H9 (cell line): Measurements from ENCODE around the gene HDAC1. TPM values are rescaled to one million over a fixed set of nuclear protein-coding genes. Genes with fewer than 3 reads are reported as not detected.

ENCODE experiments used
- DNase-seq: peaks from one replicate; pipeline ENCODE4 v3.0.0-alpha.2; 2017
- H2AFZ ChIP-seq: one replicate; pipeline ENCODE4 v1.6.1; 2013; ENCODE audit warnings: mild to moderate bottlenecking, low read length, control low read depth, moderate library complexity
- H2AK5ac ChIP-seq: 2 replicates; pipeline ENCODE4 v1.6.1; 2013; ENCODE audit warnings: low read length, control low read depth, mixed read lengths; ENCODE audit not compliant: insufficient read length
- H2BK120ac ChIP-seq: one replicate; pipeline ENCODE4 v1.6.1; 2013; ENCODE audit warnings: low read depth, mild to moderate bottlenecking, low read length, control low read depth, inconsistent platforms; ENCODE audit not compliant: poor library complexity, severe bottlenecking
- H2BK12ac ChIP-seq: 2 replicates; pipeline ENCODE4 v1.6.1; 2013; ENCODE audit warnings: low read length, control low read depth, mixed read lengths, low read depth; ENCODE audit not compliant: insufficient read length
- H2BK15ac ChIP-seq: 2 replicates; pipeline ENCODE4 v1.6.1; 2013; ENCODE audit warnings: low read depth, low read length, control low read depth
- H2BK20ac ChIP-seq: one replicate; pipeline ENCODE4 v1.6.1; 2013; ENCODE audit warnings: low read depth, mild to moderate bottlenecking, low read length, control low read depth, inconsistent platforms; ENCODE audit not compliant: poor library complexity, severe bottlenecking
- H2BK5ac ChIP-seq: 2 replicates; pipeline ENCODE4 v1.6.1; 2013; ENCODE audit warnings: low read length, control low read depth, mixed read lengths; ENCODE audit not compliant: insufficient read length
- H3K14ac ChIP-seq: 2 replicates; pipeline ENCODE4 v1.6.1; 2013; ENCODE audit warnings: low read length, control low read depth; ENCODE audit not compliant: insufficient read depth
- H3K18ac ChIP-seq: 2 replicates; pipeline ENCODE4 v1.6.1; 2013; ENCODE audit warnings: low read depth, mild to moderate bottlenecking, mixed read lengths, low read length, control low read depth; ENCODE audit not compliant: insufficient read length
- H3K23ac ChIP-seq: 2 replicates; pipeline ENCODE4 v1.6.1; 2013; ENCODE audit warnings: low read length, control low read depth, mixed read lengths, low read depth; ENCODE audit not compliant: insufficient read length
- H3K23me2 ChIP-seq: 2 replicates; pipeline ENCODE4 v1.6.1; 2013; ENCODE audit warnings: low read depth, mild to moderate bottlenecking, mixed read lengths, low read length, control low read depth; ENCODE audit not compliant: insufficient read length, poor library complexity, severe bottlenecking
- H3K27ac ChIP-seq: 2 replicates; pipeline ENCODE4 v1.5.1; 2013; ENCODE audit warnings: low read length, control low read depth, mixed read lengths, low read depth; ENCODE audit not compliant: insufficient read length
- H3K27me3 ChIP-seq: 2 replicates; pipeline ENCODE4 v1.6.1; 2013; ENCODE audit warnings: low read length, control low read depth, inconsistent platforms; ENCODE audit not compliant: insufficient read depth
- H3K4ac ChIP-seq: 2 replicates; pipeline ENCODE4 v1.6.1; 2013; ENCODE audit warnings: low read depth, mild to moderate bottlenecking, control low read depth, inconsistent platforms, low read length, moderate library complexity
- H3K4me1 ChIP-seq: 2 replicates; pipeline ENCODE4 v1.6.1; 2013; ENCODE audit warnings: low read length, control low read depth, inconsistent platforms; ENCODE audit not compliant: insufficient read depth
- H3K4me2 ChIP-seq: 2 replicates; pipeline ENCODE4 v1.6.1; 2013; ENCODE audit warnings: low read length, control low read depth, mixed read lengths; ENCODE audit not compliant: insufficient read length, insufficient read depth
- H3K56ac ChIP-seq: 2 replicates; pipeline ENCODE4 v1.6.1; 2013; ENCODE audit warnings: low read depth, mild to moderate bottlenecking, mixed read lengths, low read length, control low read depth; ENCODE audit not compliant: insufficient read length
- H3K79me1 ChIP-seq: 2 replicates; pipeline ENCODE4 v1.6.1; 2013; ENCODE audit warnings: low read depth, mild to moderate bottlenecking, moderate library complexity, low read length, control low read depth, inconsistent platforms; ENCODE audit not compliant: insufficient read depth, poor library complexity, severe bottlenecking
- H3K79me2 ChIP-seq: 2 replicates; pipeline ENCODE4 v1.6.1; 2013; ENCODE audit warnings: low read length, control low read depth, inconsistent platforms; ENCODE audit not compliant: insufficient read depth
- H3K9ac ChIP-seq: 2 replicates; pipeline ENCODE4 v1.6.1; 2013; ENCODE audit warnings: low read length, control low read depth, mixed read lengths; ENCODE audit not compliant: insufficient read length; ENCODE audit errors: extremely low read depth
- H3K9me3 ChIP-seq: one replicate; pipeline ENCODE4 v1.6.1; 2013; ENCODE audit warnings: low read depth, low read length, inconsistent platforms; ENCODE audit not compliant: control insufficient read depth
- H3T11ph ChIP-seq: one replicate; pipeline ENCODE4 v1.6.1; 2013; ENCODE audit warnings: mild to moderate bottlenecking, low read length, control low read depth, inconsistent platforms
- H4K20me1 ChIP-seq: one replicate; pipeline ENCODE4 v1.6.1; 2013; ENCODE audit not compliant: control insufficient read depth, insufficient read length, insufficient read depth
- H4K5ac ChIP-seq: 2 replicates; pipeline ENCODE4 v1.6.1; 2013; ENCODE audit warnings: low read depth, mild to moderate bottlenecking, mixed read lengths, low read length, control low read depth; ENCODE audit not compliant: insufficient read length
- H4K8ac ChIP-seq: replicated peaks from 2 replicates; pipeline ENCODE4 v1.6.1; 2013; ENCODE audit warnings: low read length, control low read depth, mixed read lengths, low read depth; ENCODE audit not compliant: insufficient read length
- H4K91ac ChIP-seq: 2 replicates; pipeline ENCODE4 v1.6.1; 2013; ENCODE audit warnings: low read depth, mild to moderate bottlenecking, moderate library complexity, mixed read lengths, low read length, control low read depth; ENCODE audit not compliant: insufficient read length
- H3K27ac Mint-ChIP-seq, 3 experiments: 2 replicates in 2 of 3; 3 replicates in 1 of 3; pipeline ENCODE4 v1.8.0; 2020 to 2021; ENCODE audit warnings: mixed read lengths in 3 of 3, mild to moderate bottlenecking in 1 of 3, moderate library complexity in 1 of 3
- H3K27me3 Mint-ChIP-seq: 2 replicates; pipeline ENCODE4 v1.8.0; 2021; ENCODE audit warnings: low read depth, mild to moderate bottlenecking, moderate library complexity, mixed read lengths
- H3K36me3 Mint-ChIP-seq, 3 experiments: 2 replicates in 2 of 3; 3 replicates in 1 of 3; pipeline ENCODE4 v1.8.0; 2020 to 2021; ENCODE audit warnings: low read depth in 3 of 3, mixed read lengths in 3 of 3; ENCODE audit not compliant: insufficient read depth in 1 of 3
- H3K4me1 Mint-ChIP-seq, 2 experiments: 2 replicates each; pipeline ENCODE4 v1.8.0; 2020; ENCODE audit warnings: mixed read lengths in 2 of 2
- H3K4me3 Mint-ChIP-seq, 2 experiments: 2 replicates in 1 of 2; 3 replicates in 1 of 2; pipeline ENCODE4 v1.8.0; 2020 to 2021; ENCODE audit warnings: mild to moderate bottlenecking in 2 of 2, mixed read lengths in 2 of 2, moderate library complexity in 1 of 2
- H3K9me3 Mint-ChIP-seq, 2 experiments: 2 replicates in 1 of 2; 3 replicates in 1 of 2; pipeline ENCODE4 v1.8.0; 2020; ENCODE audit warnings: mild to moderate bottlenecking in 2 of 2, mixed read lengths in 2 of 2, moderate library complexity in 1 of 2
- whole genome bisulfite sequencing: extraction: QIAGEN DNeasy Blood & Tissue Kit; methylation state at CpG from one replicate; pipeline ENCODE4 v1.1.7; 2013; ENCODE audit warnings: missing lambda C conversion rate, low lambda C conversion rate, mixed read lengths; ENCODE audit not compliant: insufficient read length; ENCODE audit errors: extremely low coverage; 5-methylcytosine and 5-hydroxymethylcytosine counted together
- total RNA-seq: library from RNA; stranded (reverse); gene quantifications from 2 replicates; pipeline ENCODE4 v1.2.1, GENCODE V29; 2021
- TF ChIP-seq, protein P1 (sequence below): fragments of 200-600 bp; sonication (generic); conservative IDR thresholded peaks from 3 replicates; pipeline ENCODE4 v1.8.0; 2021; ENCODE audit warnings: antibody characterized with exemption, mild to moderate bottlenecking

Gene HDAC1
- total RNA-seq, 1 experiment from 2014 or later, result 162 TPM

DNA sequence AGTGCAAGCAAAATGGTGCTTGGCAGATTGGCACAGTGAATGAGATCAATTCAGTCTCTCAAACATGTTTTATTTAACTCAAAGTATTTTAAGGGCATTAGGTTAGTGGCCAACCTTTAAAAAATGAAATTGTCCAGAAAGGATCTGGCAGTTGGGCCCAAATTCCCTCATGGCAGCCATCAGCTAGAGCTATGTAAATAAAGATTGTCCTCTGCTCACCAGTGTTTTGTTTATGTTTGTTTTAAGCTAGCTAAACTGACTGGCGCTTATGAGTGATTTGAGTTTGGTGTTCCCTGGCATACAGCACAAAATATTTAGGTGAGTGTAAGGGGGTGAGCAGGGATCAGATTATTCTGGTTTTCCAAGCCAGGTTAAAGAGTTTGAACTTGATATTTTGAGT lies 18.1 kb downstream of the HDAC1 start:
- H3K27me3 Mint-ChIP-seq, result no peaks in the 10 kb centered on the region
- no peak overlapping the region for H3K4me3 Mint-ChIP-seq
- Histone ChIP-seq H4K91ac (no peak overlapping the region), H2BK120ac (no peak overlapping the region), H2AFZ (no peak overlapping the region), H2AK5ac (no peak overlapping the region), H3K18ac (no peak overlapping the region), H4K5ac (no peak overlapping the region), H2BK12ac (no peak overlapping the region), H3K23me2 (no peaks in the 10 kb centered on the region), H2BK5ac (no peak overlapping the region), H3K79me2 (peaks cover 4% of the 10 kb centered on the region; the same call in 1 of the 2 replicates), H3K56ac (no peak overlapping the region), H3K14ac (no peak overlapping the region), H4K20me1 (no peaks in the 10 kb centered on the region), H3K4ac (no peak overlapping the region), H2BK20ac (no peak overlapping the region), H3K27me3 (no peaks in the 10 kb centered on the region), H3K4me1 (no peaks in the 10 kb centered on the region), H3K9me3 (no peaks in the 10 kb centered on the region), H3K27ac (no peak overlapping the region), H3K4me2 (no peak overlapping the region), H3K79me1 (no peaks in the 10 kb centered on the region), H3K23ac (no peak overlapping the region), H3T11ph (no peak overlapping the region), H2BK15ac (no peak overlapping the region), H4K8ac (no peak overlapping the region), H3K9ac (no peak overlapping the region)
- peaks cover 3 to 6% of the 10 kb centered on the region in 2 experiments; a peak in 1 of 4 replicates for H3K4me1 Mint-ChIP-seq
- WGBS, result no CpG with 5 or more reads among the region's 1 CpG
- peaks cover 10 to 32% (median 12%) of the 10 kb centered on the region in 3 experiments; a peak in 6 of 7 replicates for H3K36me3 Mint-ChIP-seq
- peak overlapping the region in 2 of 3 experiments; percentile 38 to 87; a peak in 3 of 7 replicates for H3K27ac Mint-ChIP-seq
- H3K9me3 Mint-ChIP-seq, result peaks cover 0 to 6% of the 10 kb centered on the region in 2 experiments; a peak in 3 of 5 replicates
- no peak for DNase-seq
- TF ChIP-seq, protein P1, sequence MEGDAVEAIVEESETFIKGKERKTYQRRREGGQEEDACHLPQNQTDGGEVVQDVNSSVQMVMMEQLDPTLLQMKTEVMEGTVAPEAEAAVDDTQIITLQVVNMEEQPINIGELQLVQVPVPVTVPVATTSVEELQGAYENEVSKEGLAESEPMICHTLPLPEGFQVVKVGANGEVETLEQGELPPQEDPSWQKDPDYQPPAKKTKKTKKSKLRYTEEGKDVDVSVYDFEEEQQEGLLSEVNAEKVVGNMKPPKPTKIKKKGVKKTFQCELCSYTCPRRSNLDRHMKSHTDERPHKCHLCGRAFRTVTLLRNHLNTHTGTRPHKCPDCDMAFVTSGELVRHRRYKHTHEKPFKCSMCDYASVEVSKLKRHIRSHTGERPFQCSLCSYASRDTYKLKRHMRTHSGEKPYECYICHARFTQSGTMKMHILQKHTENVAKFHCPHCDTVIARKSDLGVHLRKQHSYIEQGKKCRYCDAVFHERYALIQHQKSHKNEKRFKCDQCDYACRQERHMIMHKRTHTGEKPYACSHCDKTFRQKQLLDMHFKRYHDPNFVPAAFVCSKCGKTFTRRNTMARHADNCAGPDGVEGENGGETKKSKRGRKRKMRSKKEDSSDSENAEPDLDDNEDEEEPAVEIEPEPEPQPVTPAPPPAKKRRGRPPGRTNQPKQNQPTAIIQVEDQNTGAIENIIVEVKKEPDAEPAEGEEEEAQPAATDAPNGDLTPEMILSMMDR, result no peak
